GM19395 (cell line): ENCODE measurements around the gene ZBTB5.
A peak's percentile ranks its signal among the peaks of the same experiment; 100 is the strongest.
"Not testable (repeated sequence)": the region's sequence is repeated elsewhere in the genome, so short reads cannot be mapped to it uniquely, and the experiment has no call there.

ENCODE experiments used
- ATAC-seq: cut with Tn5 transposase; IDR thresholded peaks from one replicate; pipeline ENCODE4 v1.9.1; 2021; ENCODE audit warnings: mild to moderate bottlenecking, moderate library complexity; ENCODE audit not compliant: unreplicated experiment

ZBTB5 gene

GRCh38 chr9:37465249-37466036 lies at the start of gene ZBTB5:
ZBTB5 (minus strand) TSS chr9:37465450; CDS start chr9:37442551, 22,899 bp downstream.
- ATAC-seq: peak; percentile 82

- ATAC-seq: no peak
Observed at GRCh38 chr9:37514999-37515398, 49.7 kb upstream of the ZBTB5 start.

- ATAC-seq: not testable (repeated sequence)
Observed at GRCh38 chr9:37514415-37514814, 49.2 kb upstream of the ZBTB5 start.

- ATAC-seq: no peak
Observed at GRCh38 chr9:37512437-37512836, 47.2 kb upstream of the ZBTB5 start.

GRCh38 chr9:37511016-37512010 lies 46.1 kb upstream of the ZBTB5 start:
- no peak for ATAC-seq

GRCh38 chr9:37510053-37510452 lies 44.8 kb upstream of the ZBTB5 start:
- ATAC-seq: not testable (repeated sequence)

GRCh38 chr9:37509536-37509935 lies 44.3 kb upstream of the ZBTB5 start:
- ATAC-seq: no peak

GRCh38 chr9:37508834-37509206 lies 43.6 kb upstream of the ZBTB5 start:
- no peak for ATAC-seq

GRCh38 chr9:37508135-37508833 lies 43.0 kb upstream of the ZBTB5 start:
- no peak for ATAC-seq

GRCh38 chr9:37507566-37508134 lies 42.4 kb upstream of the ZBTB5 start:
- ATAC-seq: no peak

- no peak for ATAC-seq
Observed at GRCh38 chr9:37504605-37505004, 39.4 kb upstream of the ZBTB5 start.

GRCh38 chr9:37503736-37504135 lies 38.5 kb upstream of the ZBTB5 start:
- no peak for ATAC-seq

- ATAC-seq: no peak
Observed at GRCh38 chr9:37501957-37502596, 36.8 kb upstream of the ZBTB5 start.

- ATAC-seq: no peak
Observed at GRCh38 chr9:37499297-37499696, 34.0 kb upstream of the ZBTB5 start.

GRCh38 chr9:37498457-37498856 lies 33.2 kb upstream of the ZBTB5 start:
- ATAC-seq: no peak

GRCh38 chr9:37497320-37497719 lies 32.1 kb upstream of the ZBTB5 start:
- no peak for ATAC-seq

GRCh38 chr9:37496020-37496419 lies 30.8 kb upstream of the ZBTB5 start:
- no peak for ATAC-seq

GRCh38 chr9:37495571-37495970 lies 30.3 kb upstream of the ZBTB5 start:
- ATAC-seq: no peak

GRCh38 chr9:37491939-37492338 lies 26.7 kb upstream of the ZBTB5 start:
- ATAC-seq: no peak
